Urothelium cell line (cell line): ENCODE measurements around the gene TRA2A.
"Not testable (repeated sequence)": the region's sequence is repeated elsewhere in the genome, so short reads cannot be mapped to it uniquely, and the experiment has no call there.

Experiments
- DNase-seq: peaks from one replicate; pipeline ENCODE4 v3.0.0; 2011; ENCODE audit warnings: low spot score, mixed read lengths
- FAIRE-seq: peaks from 2 replicates; lab custom pipeline; 2011; peaks lifted over from hg19 to GRCh38; lab: Jason Lieb, UNC

Gene TRA2A

DNA sequence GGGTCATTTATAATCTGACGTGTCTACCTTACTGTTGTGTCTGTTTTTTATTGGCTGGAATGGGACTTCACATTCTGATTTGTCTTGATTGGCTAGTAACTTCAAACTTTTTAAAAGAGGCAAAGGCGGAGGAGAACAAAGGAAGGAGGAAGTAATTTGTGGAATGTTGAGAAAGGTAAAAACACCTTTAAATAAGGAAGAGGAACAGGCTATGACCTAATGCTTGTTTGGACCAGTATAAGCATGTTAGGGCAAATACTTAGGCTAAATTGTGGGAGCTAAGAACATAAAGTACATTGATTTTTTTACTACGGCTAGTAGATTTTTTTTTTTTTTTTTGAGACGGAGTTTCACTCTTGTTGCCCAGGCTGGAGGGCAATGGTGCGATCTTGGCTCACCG lies 18.0 kb downstream of the TRA2A start:
- FAIRE-seq, DNase-seq: not testable (repeated sequence)

DNA sequence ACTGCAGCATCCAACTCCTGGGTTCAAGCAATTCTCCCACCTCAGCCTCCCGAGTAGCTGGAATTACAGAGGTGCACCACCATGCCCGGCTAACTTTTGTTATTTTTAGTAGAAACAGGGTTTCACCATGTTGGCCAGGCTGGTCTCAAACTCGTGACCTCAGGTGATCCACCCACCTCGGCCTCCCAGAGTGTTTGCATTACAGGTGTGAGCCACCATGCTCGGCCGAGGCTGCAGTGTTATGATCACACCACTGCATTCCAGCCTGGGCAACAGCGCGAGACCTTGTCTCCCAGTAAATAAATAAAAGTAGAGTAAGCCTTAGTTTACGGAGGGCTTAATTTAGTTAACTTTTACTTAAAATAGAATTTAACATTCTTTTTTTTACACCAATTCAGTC lies 37.8 kb downstream of the TRA2A start:
- no peak for FAIRE-seq

DNA sequence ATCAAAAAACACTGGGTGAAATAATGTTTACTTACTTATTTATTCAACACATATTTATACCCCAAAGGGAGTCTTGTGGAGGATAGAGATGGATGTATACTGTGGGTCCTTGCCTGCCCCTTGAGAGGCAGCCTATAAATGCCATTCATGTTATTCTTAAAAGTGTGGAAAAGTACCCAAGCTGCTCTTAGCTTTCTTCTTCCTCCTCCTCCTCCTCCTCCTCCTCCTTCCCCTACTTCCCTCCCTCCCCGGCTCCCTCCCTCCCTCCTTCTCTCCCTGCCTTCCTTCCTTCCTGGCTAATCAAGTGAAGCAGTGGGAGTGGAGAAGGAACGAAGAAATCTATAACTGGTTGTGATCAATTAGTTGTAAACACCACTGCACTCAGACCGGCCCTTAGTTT lies 40.3 kb downstream of the TRA2A start:
- DNase-seq, result no peak
- no peak for FAIRE-seq

More for the DNA sequence above, 37.8 kb downstream of the TRA2A start:
- DNase-seq, result no peak

DNA sequence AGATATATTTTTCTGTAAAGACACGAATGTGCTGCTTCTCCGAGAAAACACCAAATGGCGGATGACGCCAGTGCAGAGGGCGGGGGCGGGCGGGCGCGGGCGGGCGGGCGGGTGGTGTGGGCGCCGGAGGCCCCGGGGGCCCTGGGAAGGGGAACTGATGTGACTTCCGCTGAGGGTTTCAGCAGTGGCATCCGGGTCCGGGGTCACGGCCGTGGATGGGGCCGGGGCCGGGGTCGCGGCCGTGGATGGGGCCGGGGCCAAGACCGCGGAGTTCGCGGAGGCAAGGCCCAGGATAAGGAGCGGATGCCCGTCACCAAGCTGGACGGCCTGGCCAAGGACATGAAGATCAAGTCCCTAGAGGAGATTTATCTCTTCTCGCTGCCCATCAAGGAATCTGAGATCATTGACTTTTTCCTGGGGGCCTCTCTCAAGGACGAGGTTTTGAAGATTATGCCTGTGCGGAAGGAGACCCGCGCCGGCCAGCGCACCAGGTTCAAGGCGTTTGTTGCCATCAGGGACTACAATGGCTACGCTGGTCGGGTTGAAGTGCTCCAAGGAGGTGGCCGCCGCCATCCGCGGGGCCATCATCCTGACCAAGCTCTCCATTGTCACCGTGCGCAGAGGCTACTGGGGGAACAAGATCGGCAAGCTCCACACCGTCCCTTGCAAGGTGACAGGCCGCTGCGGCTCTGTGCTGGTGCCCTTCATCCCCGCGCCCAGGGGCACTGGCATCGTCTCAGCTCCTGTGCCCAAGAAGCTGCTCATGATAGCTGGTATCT lies 41.2 kb downstream of the TRA2A start:
- FAIRE-seq (no peak), DNase-seq (no peak)

DNA sequence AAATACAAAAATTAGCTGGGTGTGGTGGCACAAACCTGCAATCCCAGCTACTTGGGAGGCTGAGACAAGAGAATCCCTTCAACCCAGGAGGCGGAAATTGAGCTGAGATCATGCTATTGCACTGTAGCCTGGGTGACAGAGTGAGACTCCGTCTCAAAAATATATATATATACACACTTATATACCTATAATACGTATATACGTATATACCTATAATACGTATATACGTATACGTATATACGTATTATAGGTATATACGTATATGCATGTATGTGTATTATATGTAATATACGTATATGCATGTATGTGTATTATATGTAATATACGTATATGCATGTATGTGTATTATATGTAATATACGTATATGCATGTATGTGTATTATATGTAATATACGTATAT lies 43.1 kb downstream of the TRA2A start:
- FAIRE-seq, DNase-seq: not testable (repeated sequence)

DNA sequence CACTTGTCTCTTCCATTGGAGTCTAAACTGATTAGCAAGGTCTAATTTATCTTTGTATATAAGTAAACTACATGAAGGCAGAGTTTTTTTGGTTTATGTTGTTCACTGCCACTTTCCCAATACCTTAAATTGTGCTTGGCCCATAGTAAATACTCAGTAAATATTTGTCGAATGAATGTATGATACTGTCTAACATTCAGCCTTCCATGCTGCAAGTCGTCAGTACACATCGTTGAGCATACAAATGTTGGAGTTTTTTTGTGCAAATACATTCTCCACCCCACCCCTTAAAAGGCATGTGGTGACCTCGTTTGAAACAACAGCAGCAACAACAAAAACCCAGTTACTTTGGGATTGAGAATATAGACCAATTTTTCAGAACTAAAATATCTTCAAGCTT lies 44.1 kb downstream of the TRA2A start:
- DNase-seq (no peak), FAIRE-seq (no peak)

DNA sequence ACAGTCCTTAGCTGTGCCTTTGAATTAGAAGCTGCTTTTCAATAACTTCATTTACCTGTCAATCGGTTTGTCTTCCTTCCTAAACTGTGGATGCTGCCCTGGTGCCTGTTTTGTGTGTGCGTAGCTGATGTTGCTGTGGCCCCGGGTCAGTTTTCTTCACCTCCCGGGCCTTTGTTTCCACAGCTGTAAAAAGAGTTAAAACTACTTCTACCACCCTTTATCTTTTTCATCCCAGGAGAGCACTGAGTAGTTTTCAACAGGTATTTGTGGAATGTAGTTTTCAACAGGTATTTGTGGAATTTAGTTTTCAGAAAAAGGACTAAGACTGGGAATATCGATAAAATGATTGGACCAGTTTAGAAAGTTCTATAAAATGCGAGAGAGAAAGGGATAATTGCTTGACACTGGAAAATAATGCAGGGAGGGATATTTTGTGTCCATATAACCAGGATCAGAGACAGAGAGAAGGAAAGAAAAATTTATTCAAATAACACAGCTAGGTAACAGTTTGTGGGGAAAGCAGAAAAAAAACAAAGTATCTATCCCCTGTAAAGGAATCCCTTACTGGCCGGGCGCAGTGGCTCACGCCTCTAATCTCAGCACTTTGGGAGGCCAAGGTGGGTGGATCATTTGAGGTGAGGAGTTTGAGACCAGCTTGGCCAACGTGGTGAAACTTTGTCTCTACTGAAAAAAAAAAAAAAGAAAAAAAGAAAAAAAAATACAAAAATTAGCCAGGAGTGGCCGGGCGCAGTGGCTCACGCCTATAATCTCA lies 45.6 kb downstream of the TRA2A start:
- FAIRE-seq (no peak), DNase-seq (no peak)

DNA sequence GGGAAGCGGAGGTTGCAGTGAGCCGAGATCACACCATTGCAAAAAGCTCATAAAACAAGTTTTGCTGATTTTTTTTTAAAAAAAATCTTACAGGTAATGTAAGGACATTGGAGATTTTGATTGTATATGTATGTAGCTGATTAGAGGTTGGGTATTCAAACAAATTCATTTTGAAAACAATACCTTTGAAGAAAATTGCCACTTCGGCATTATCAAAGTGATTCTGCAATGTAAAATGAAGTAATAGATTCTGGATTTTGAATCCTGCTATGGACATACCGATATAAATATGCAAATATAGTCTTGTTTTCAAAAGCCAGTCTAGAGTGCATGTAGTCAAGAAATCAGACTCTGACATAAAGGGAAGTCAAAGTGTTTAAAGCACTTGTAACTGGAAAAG lies 49.1 kb downstream of the TRA2A start:
- DNase-seq, result no peak
- FAIRE-seq, result no peak

DNA sequence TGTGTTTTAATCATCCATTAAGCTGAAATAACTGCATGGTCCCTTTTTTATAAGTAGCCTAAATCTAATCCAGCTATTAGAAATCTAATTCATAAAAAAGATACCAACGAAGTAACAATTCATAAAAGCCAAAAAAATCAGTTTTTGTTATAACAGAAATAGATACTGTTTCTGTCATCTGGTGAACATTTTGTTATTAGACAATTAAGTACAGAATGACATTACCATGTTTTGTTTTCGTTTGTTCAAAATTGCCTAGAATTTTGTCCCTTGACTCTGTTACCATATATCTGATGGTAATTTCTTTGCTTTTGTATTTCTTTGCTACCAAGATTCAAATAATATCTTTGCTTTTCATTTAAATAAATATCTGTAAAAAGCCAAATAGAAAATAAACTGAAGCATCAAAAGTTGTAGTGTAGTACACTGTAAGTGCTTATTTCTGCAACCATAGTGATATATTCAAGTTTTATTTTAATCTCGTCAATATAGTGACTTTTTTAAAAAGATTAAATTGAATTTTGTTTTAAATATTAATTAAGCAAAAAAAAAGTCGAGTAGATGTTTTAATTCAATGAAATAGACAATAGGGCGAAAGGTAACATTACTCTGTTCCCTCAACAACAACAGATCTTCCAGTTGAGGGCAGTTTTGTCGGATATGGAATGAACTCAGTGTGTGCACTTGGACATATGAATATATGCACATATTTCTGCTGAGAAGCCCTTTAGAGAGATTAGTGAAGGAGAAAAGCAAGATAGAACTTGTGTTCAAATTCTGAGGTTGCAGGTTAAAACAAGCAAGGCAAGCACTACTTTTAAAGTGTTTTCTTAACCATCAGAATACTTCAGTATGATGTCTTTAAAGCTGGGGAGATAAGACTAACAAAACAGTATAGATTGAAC lies 53.6 kb downstream of the TRA2A start:
- no peak for DNase-seq
- FAIRE-seq, result no peak

DNA sequence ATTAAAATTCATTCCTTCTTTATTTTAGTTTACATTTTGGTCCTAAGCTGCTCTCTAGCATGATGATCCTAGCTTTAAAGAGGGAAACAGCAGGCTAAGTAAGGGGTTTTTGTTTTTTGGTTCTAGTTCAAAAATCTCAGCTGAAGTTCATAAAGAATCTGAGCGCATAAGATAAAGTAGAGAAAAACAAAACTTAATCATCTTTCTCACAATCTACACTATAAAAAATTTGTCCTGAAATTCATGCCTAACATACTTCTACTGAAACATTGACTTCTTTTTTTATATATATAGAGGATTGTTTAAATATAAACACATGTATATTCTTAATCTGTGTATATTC lies 54.7 kb downstream of the TRA2A start:
- FAIRE-seq, result no peak
- DNase-seq, result no peak

DNA sequence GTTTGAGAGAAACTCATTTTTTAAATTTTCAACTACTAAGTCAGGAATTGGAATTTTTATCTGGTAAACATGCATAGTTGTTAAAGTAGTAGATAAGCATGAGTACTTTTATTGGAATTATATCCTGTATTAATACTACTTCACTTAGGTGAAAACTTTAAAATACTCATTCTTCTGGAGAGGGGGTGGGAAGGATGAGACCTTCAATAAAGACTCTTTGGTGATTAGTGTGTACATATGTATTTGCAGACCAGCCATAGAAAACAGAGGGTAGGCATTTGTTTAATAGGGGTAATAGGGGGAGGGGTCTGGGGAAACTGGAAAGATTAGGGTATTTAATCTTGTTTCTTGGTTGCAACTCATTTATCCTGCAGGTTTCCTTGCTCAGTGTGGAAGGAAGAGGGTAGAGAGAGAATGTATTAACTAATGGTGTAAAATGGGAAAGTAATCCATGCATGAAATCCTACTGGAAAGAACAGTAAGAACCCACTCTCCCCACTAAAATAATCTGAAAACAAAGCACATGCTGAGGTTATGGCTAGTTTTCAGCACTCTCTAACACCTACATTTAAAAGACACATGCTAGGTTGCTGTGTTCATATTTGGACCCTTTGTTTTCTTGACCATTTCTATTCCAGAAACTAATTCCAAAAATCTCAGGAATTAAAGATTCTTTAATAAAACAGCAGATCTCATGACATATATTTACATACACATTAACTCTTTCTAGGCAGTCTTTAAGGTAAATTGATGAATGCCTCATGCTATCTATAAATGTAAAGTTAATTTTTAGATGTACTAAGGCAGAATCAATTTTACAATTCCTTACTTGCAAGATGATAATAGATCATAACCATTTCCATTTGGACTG lies 55.3 kb downstream of the TRA2A start:
- DNase-seq, result no peak
- FAIRE-seq, result no peak

DNA sequence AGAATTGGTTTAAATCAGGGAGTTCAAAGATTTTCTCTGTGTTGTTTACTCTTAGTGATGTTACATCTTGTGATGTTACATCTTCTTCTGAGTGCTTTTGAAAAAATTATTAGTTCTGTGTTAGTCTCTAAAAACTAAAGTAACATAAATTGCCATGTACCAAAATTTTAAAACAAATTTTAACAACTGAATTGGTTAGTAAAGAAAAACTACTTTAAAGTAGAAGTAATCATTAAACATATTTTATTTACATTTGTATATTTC lies 56.3 kb downstream of the TRA2A start:
- DNase-seq (no peak), FAIRE-seq (no peak)

DNA sequence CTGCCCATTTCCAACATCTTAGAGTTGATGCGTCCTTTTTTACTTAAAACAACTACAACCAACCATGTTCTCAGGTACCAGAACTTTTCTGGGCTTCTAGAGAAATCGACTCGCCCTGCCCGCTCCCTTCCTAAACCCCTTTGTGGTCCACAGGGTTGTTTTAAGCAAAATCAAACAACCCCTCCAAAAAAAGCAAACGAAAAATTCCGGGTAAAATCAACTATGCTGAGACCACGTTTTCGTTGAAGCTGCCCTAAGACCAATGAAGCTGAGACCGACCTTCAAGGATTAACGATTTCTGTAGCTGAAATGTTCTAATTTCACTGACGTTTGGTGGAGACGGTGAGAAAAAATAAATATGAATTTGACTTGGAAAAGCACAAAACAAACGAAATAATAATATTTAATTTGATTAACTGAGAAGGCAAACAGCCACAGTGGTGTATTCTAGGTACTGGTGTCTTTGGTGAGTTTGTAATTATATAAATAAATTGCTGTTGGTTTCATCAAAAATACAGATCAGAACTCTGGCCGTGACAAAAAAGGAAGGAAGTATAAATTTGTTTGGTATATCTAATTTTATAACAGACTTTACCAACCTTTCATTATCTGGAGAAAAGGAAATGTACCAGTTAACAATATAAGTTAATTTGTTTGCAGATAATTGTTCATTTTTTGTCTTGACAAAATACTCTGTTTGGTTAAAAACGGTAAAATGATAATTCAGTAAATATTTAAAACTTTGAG lies 56.8 kb downstream of the TRA2A start:
- FAIRE-seq (no peak), DNase-seq (no peak)

DNA sequence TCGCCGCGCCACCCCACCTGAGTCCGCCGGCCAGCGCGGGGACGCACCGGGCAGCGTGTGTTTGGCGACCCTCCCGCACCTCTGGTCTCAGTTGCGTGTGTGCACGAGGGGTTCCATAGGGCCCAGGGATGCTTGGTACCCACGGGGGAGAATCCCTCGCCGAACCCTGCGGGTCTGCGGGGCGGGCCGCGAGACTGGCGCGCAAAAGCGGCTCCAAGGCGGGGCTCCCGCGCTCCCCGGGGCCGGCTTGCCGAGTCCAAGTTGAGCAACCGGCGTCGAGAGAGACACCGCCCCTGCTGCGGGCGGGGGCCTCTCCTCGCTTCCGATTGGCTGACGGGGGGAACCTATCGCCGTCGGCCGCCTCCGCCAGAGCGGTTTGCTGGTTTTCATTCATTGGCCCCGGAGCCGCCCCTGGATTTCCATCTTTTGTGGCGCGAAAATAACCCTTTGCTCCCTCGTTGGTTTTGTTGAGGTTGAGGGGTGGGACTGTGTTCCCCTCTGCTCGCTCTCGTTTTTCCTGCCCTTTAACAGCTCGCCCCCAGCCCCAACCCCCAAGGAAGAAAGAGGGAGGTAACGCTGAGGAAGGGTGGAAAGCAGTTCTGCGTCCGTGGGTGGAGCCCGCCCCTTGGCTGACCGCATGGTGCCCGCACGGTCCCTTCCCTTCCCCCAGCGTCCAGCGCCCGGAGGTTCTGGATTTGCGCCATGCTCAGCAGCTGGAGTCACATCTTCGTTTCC lies 57.5 kb downstream of the TRA2A start:
- DNase-seq, result peak; percentile 98
- FAIRE-seq, result peak; percentile 86

DNA sequence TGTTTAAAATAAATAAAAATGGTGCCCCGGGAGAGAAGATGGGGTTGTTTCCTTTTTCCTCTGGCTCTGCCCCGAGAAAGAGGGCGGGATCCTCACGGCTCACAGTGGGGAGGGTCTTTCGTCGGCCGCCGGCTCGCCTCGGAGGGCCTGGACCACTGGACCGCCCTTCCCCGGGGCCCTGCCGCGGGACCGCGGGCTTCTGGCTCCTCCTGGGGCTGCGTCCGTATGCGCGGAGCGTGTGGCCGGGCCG lies 58.0 kb downstream of the TRA2A start:
- DNase-seq (peak; percentile 56), FAIRE-seq (no peak)

DNA sequence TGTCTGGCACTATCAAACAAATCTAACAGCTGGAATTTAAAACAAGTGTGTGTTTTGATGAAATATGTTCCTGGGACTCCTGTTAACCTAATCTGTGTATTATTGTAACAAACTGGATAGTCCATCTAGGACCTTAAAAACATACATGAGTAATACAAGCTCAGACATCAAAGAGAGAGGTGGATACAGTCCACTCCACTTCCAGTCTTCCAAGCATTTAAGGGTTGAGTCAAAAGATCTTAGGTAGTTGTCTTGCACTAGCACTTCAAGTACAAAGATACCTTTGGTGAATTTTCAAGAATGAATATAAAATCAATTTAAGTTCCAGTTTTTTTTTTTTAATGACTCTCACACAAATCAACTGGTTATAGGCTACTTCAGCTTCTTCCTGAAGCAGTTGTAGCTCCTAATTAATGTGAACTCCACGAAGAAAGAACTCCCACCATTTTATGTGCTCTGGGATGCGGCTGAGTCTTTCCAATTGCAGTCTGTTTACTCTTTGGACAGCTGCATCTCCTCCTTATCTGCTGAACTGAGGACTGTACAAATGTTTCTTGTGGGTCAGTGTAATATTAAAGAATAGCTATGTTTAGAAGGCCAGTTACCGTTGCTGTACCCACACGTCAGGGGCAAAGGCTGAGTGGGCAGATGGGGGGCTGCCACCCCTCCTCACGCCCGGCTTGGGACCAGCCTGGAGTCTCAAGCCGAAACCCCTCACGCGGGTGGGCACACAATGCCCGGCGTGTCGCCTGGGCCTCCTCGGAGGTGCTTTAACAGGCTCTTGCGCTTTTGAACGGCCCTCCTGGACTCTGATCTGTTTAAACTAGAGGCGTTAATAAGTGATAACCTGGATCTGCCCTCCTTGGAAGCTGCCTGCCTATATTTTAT lies 58.6 kb downstream of the TRA2A start:
- peak; percentile 27 for DNase-seq
- peak; percentile 48 for FAIRE-seq

DNA sequence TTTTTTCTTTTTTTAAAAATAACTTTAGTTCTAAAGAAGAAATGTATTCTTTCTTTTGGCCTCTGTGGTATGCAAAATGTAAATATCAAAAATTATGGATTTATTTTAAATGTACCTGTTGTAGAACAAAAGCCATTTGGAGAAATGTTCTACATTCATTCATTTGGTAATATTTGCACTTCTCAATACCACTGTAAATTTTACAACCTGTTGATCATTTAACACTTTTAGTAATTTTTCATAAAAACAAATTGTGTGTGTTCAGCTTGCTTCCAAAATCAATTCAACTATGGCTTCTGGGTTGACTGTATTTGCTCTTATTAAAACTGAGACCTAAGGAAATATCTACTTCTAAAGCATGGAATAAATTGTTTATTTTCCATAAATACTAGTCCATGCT lies 59.2 kb downstream of the TRA2A start:
- FAIRE-seq, result no peak
- DNase-seq, result no peak

DNA sequence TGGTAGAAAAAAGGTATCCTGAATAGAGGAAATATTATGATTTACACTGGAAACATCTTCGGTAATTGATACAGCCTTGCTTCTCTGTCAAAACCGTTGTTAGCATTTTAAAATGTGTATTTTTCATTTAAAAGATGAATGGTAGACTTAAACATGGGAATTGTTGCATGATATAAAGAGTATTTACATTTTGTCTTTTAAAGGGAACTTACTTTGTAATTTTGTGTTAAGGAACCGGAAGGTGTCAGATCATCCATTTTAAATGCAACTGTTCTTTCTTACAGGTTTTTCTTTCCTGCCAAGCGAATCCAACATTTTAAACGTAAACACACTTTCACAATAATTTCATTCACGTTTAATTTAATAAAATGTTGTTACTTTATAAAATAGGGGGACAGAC lies 59.7 kb downstream of the TRA2A start:
- no peak for DNase-seq
- FAIRE-seq, result no peak
